Measurements from ENCODE around the gene NAPEPLD.
"Not testable (repeated sequence)": the region's sequence is repeated elsewhere in the genome, so short reads cannot be mapped to it uniquely, and the experiment has no call there.

Gene NAPEPLD

DNA sequence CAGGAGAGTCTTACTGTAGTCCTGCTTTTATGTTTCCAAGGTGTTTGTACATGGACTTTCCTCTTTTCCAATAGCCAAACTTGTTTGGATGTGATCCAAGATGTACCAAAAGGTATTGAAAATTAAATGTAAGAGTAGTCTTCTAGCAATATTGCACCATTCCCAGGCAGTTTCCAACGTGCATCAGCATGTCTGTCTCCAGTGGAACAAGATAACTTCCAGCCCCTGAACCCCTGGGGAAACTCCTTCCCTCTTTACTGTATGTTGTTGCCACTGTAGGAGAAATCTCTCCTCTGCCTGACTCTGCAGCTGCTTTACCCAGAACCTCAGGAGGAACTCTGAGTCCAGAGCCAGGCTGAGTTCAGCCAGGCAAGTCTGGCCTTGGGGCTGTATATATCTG is 55.5 kb downstream of the NAPEPLD start:
- H3K4me3 ChIP-seq = no peak overlapping the region
- no peaks in the 10 kb centered on the region for H3K27me3 ChIP-seq
- no peak for DNase-seq
- no peaks in the 10 kb centered on the region for H3K9me3 ChIP-seq
- H3K4me1 ChIP-seq = no peaks in the 10 kb centered on the region
- peaks cover 10 to 57% (median 27%) of the 10 kb centered on the region in 3 donors for H3K36me3 ChIP-seq
- intact Hi-C loops (cut with DNase I; ENCODE audit: low total_unique reads) = loop anchor here (2.0 kb wide), 1 partner anchor 69 kb away; no protein-coding TSS in a partner anchor
- no peak overlapping the region for H3K27ac ChIP-seq
- TF ChIP-seq, protein P1, sequence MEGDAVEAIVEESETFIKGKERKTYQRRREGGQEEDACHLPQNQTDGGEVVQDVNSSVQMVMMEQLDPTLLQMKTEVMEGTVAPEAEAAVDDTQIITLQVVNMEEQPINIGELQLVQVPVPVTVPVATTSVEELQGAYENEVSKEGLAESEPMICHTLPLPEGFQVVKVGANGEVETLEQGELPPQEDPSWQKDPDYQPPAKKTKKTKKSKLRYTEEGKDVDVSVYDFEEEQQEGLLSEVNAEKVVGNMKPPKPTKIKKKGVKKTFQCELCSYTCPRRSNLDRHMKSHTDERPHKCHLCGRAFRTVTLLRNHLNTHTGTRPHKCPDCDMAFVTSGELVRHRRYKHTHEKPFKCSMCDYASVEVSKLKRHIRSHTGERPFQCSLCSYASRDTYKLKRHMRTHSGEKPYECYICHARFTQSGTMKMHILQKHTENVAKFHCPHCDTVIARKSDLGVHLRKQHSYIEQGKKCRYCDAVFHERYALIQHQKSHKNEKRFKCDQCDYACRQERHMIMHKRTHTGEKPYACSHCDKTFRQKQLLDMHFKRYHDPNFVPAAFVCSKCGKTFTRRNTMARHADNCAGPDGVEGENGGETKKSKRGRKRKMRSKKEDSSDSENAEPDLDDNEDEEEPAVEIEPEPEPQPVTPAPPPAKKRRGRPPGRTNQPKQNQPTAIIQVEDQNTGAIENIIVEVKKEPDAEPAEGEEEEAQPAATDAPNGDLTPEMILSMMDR (IDR thresholded peaks at IDR 0.05) = no peak

DNA sequence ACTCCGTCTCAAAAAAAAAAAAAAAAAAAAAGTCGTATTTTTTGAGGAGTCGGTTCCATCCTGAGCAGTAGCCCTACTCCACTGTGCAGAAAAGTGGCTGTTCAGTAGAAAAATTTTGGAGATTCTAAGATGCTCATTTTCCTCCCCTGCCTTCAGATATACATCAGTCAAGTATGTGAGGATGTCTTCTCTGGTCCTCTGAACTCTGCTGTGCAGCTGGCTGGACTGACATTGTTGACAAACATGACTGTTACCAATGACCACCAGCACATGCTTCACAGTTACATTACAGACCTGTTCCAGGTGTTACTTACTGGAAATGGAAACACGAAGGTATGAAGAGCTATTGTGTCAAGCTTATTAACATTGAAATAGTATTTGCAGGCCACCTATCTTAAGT is 56.6 kb downstream of the NAPEPLD start:
- H3K4me1 ChIP-seq, H3K4me3 ChIP-seq, H3K27me3 ChIP-seq, DNase-seq, H3K9me3 ChIP-seq, H3K27ac ChIP-seq: not testable (repeated sequence)
- H3K36me3 ChIP-seq = peaks cover 12 to 54% (median 30%) of the 10 kb centered on the region in 3 donors
- intact Hi-C loops (cut with DNase I; ENCODE audit: low total_unique reads) = loop anchor here (2.0 kb wide), 1 partner anchor 70 kb away; no protein-coding TSS in a partner anchor

DNA sequence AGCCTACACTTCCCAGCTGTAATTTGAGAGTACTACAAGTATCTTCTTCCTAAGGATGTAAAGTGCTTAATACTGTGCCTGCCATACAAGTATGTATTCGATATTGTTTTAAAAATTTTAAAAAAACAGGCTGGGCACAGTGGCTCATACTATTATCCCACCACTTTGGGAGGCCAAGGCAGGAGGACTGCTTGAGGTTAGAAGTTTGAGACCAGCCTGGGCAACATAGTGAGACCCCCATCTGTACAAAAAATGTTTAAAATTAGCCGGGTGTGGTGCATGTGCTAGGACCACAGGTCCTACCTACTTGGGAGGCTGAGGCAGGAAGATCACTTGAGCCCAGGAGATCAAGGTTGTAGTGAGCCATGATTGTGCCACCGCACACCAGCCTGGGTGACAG is 65.7 kb downstream of the NAPEPLD start:
- Histone ChIP-seq H3K4me3 (no peak overlapping the region), H3K4me1 (no peaks in the 10 kb centered on the region)
- intact Hi-C loops (cut with DNase I; ENCODE audit: low total_unique reads) = no loop called here

GRCh38 chr7:103082497-103082896 is 66.4 kb downstream of the NAPEPLD start:
- H3K4me1 ChIP-seq = no peaks in the 10 kb centered on the region
- DNase-seq = no peak
- H3K27ac ChIP-seq = no peak overlapping the region
- H3K27me3 ChIP-seq = no peaks in the 10 kb centered on the region
- H3K36me3 ChIP-seq = peaks cover 11 to 34% (median 28%) of the 10 kb centered on the region in 3 donors
- TF ChIP-seq, protein P1 (IDR thresholded peaks at IDR 0.05) = no peak
- intact Hi-C loops (cut with DNase I; ENCODE audit: low total_unique reads) = no loop called here
- no peak overlapping the region for H3K4me3 ChIP-seq
- H3K9me3 ChIP-seq = no peaks in the 10 kb centered on the region

More for the DNA sequence above, 65.7 kb downstream of the NAPEPLD start:
- TF ChIP-seq, protein P1 (IDR thresholded peaks at IDR 0.05) = no peak
- no peak for DNase-seq
- Histone ChIP-seq H3K27me3 (no peaks in the 10 kb centered on the region), H3K9me3 (no peaks in the 10 kb centered on the region), H3K27ac (no peak overlapping the region), H3K36me3 (peaks cover 11 to 33% (median 30%) of the 10 kb centered on the region in 3 donors)

GRCh38 chr7:103080923-103081322 is 68.0 kb downstream of the NAPEPLD start:
- Histone ChIP-seq H3K27ac (no peak overlapping the region), H3K9me3 (no peaks in the 10 kb centered on the region), H3K27me3 (no peaks in the 10 kb centered on the region), H3K4me3 (no peak overlapping the region), H3K36me3 (peaks cover 5 to 23% (median 17%) of the 10 kb centered on the region in 3 donors), H3K4me1 (peaks cover 0 to 15% (median 10%) of the 10 kb centered on the region in 4 donors)
- TF ChIP-seq, protein P1 (IDR thresholded peaks at IDR 0.05) = no peak
- no peak for DNase-seq
- intact Hi-C loops (cut with DNase I; ENCODE audit: low total_unique reads) = no loop called here

DNA sequence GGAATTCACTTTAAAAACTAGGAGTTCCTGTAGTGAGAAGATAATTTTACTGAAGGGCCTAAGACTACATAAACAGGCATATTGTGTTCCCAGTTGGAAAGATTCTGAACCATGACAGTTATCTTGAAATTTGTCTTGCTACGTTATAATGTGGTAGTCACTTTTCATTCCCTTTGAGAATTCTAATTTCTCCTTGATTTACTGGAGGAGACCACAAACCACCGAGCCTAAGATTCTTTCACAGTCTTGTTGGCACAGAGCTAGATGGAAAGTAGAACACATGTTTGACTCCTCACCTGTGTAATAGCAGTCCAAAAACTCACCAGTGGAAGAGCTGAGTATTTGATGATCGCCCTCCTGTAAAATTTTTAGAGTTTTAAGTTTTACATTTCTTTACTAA is 69.1 kb downstream of the NAPEPLD start:
- Histone ChIP-seq H3K4me3 (no peak overlapping the region), H3K4me1 (peaks cover 0 to 18% (median 12%) of the 10 kb centered on the region in 4 donors), H3K9me3 (no peaks in the 10 kb centered on the region), H3K36me3 (peaks cover 5 to 13% (median 12%) of the 10 kb centered on the region in 3 donors), H3K27me3 (no peaks in the 10 kb centered on the region), H3K27ac (no peak overlapping the region)
- TF ChIP-seq, protein P1 (IDR thresholded peaks at IDR 0.05) = no peak
- no peak for DNase-seq
- intact Hi-C loops (cut with DNase I; ENCODE audit: low total_unique reads) = loop anchor here (5.0 to 10.0 kb wide), 2 partner anchors 65 to 262 kb away; partner anchors contain the start of genes DNAJC2 and NAPEPLD

GRCh38 chr7:103078226-103078625 is 70.7 kb downstream of the NAPEPLD start:
- H3K36me3 ChIP-seq, H3K9me3 ChIP-seq, DNase-seq, H3K27me3 ChIP-seq, H3K4me3 ChIP-seq, H3K27ac ChIP-seq: not testable (repeated sequence)
- peaks cover 0 to 24% (median 15%) of the 10 kb centered on the region in 4 donors for H3K4me1 ChIP-seq
- intact Hi-C loops (cut with DNase I; ENCODE audit: low total_unique reads) = loop anchor here (5.0 to 10.0 kb wide), 2 partner anchors 67 to 264 kb away; partner anchors contain the start of genes DNAJC2 and NAPEPLD
